ENCODE results near the gene TNFRSF11A.

TNFRSF11A gene

DNA sequence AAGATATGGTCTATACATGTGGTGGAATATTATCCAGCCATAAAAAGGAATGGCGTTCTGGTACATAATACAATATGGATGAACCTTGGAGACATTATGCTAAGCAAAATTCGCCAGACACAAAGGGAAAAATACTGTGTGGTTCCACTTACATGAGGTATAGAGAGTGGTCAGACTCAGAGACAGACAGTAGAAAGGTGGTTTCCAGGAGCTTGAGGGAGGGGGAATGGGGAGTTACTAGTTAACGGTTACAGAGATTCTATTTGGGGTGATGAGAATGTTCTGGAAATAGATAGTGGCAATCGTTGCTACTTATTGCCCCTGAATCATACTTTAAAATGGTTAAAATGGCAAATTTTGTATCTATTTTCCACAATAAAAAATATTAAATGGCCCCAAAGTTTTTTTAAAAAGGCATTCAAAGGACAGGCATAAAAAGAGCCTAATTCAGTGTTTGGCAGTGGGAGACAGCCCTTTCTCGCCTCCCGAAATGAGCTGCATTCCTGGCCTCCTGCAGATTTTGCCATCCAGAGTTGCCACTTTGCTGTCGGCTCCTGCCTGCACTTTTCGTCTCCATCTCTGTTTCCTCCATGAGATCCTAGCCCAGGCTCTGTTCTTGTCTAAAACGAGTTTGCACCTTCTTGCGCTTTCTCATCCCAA lies 13.5 kb downstream of the TNFRSF11A start:
- H3K27ac ChIP-seq, result no peak overlapping the region
- TF ChIP-seq, protein P1, sequence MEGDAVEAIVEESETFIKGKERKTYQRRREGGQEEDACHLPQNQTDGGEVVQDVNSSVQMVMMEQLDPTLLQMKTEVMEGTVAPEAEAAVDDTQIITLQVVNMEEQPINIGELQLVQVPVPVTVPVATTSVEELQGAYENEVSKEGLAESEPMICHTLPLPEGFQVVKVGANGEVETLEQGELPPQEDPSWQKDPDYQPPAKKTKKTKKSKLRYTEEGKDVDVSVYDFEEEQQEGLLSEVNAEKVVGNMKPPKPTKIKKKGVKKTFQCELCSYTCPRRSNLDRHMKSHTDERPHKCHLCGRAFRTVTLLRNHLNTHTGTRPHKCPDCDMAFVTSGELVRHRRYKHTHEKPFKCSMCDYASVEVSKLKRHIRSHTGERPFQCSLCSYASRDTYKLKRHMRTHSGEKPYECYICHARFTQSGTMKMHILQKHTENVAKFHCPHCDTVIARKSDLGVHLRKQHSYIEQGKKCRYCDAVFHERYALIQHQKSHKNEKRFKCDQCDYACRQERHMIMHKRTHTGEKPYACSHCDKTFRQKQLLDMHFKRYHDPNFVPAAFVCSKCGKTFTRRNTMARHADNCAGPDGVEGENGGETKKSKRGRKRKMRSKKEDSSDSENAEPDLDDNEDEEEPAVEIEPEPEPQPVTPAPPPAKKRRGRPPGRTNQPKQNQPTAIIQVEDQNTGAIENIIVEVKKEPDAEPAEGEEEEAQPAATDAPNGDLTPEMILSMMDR (IDR thresholded peaks at IDR 0.05), result no peak
- no peak for TF ChIP-seq ZFX (IDR thresholded peaks at IDR 0.05; ENCODE audit: borderline replicate concordance)

DNA sequence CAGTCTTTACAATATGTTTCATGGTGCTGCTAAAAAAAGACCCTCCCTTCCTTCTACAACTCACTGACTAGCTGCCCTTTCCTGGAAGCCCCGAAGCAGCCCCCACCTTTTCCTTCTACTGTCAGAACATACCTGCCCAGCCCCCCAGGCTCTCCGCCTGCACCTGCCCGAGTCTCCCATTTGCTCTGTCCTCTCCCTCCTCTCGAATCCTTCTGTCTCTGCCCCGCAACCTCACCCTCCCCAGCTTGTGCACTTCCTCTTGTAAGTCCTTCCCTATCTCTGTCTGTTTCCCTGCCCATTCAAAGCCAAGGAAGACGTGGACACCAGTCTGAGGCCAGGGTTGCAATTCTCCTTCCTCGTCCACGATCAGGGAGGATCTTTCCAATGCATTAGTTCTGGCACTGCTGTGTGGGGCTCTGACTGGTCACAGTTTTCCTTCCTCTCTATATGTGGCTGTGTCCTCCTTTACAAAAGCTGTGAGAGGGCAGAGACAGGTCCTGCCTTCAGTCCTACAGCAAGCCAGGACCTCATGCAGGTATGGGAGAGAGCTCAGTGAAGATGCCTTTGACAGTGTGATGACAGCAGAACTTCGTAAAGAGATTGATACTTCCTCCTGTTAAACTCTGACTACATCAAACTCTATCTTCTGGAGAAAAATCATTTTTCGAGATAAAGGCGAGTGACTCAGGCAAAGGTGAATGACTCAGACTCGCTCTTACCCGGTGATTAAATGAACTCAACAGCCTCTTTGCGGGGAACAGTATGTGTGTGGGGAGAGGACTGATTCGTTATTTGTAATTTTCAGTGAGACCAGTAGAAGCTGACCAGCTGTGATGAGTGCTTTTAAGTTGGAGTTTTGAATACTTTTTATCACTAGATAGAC lies 14.2 kb downstream of the TNFRSF11A start:
- no peak overlapping the region for H3K27ac ChIP-seq
- no peak for TF ChIP-seq ZFX (IDR thresholded peaks at IDR 0.05; ENCODE audit: borderline replicate concordance)
- TF ChIP-seq, protein P1 (IDR thresholded peaks at IDR 0.05), result no peak

DNA sequence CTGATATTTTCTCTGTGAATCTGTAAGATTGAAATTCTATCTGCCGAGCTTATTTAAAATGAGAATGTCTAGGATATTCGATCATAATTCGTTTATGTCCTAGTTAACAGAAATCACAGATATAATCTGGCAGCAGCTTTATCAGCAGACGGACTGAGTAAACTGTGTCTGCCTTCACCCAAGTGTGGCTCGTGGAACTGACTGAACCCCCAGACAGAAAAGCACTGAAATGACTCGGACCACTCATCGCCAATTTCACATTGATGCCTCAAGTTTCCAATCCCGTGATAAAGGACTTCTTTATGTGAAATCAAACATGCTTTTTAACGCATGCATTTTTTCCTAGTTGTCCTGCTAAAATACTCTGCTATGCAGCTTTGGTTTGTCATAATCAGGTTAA lies 15.9 kb downstream of the TNFRSF11A start:
- TF ChIP-seq, protein P1 (IDR thresholded peaks at IDR 0.05), result no peak
- TF ChIP-seq ZFX (IDR thresholded peaks at IDR 0.05; ENCODE audit: borderline replicate concordance), result no peak
- H3K27ac ChIP-seq, result no peak overlapping the region

DNA sequence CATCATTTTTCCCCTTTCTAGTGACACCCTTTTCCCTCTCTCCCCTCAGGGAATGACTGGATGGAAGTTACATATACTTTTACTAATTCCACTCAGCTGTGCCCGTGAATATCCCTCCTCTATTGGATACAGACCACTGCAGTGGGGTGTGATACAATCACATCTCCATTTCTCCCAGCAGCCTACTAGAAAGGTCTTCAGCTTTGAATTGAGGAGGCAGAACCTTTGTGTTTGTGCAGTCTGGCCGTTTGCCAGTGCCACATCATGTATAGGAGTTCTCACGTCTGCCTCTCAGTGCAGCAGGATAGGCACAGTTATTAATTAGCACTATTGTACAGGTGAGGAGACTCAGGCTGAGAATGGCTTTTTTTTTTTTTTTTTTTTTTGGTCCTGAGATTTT lies 16.4 kb downstream of the TNFRSF11A start:
- no peak overlapping the region for H3K27ac ChIP-seq
- TF ChIP-seq, protein P1 (IDR thresholded peaks at IDR 0.05), result no peak
- TF ChIP-seq ZFX (IDR thresholded peaks at IDR 0.05; ENCODE audit: borderline replicate concordance), result no peak

DNA sequence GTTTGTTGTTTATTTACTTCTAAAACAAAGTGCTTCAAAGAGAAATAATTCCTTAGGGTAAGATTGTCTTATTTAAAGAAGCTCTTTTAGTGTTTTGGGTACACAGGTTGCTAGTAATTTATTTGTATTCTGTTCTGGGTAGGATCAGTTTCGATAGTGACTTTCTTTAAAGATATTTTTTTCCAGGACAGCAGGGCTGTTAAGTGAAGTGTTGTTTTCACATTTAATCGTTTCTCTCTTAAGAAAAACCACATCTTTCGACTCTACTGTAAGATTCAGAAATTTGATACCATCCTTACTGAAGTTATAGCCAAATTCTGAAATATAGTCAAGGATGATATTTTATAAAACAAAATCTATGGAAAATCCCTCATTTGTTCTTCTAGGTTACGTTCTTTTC lies 17.8 kb downstream of the TNFRSF11A start:
- no peak overlapping the region for H3K27ac ChIP-seq

DNA sequence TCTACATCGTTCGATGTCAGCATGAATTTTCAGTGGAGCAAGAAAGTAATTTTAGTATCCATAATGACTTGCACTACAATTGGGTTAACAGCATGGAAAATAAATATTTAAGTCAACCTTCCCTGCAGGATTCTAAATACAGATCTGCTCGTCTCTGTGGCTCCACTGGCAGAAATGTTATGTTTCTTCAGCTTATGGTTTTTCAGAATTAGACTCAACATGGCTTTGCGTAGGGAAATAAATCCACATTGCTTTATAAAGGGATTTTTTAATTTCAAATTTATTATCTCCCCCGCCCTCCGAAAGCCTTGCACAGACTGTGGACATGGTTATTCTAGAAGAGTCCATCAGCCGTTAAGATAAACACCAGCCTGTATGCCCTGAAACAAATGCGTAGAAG lies 18.2 kb downstream of the TNFRSF11A start:
- no peak overlapping the region for H3K27ac ChIP-seq
- TF ChIP-seq, protein P1 (IDR thresholded peaks at IDR 0.05), result no peak
- no peak for TF ChIP-seq ZFX (IDR thresholded peaks at IDR 0.05; ENCODE audit: borderline replicate concordance)

More for the DNA sequence above, 17.8 kb downstream of the TNFRSF11A start:
- TF ChIP-seq, protein P1 (IDR thresholded peaks at IDR 0.05), result no peak
- no peak for TF ChIP-seq ZFX (IDR thresholded peaks at IDR 0.05; ENCODE audit: borderline replicate concordance)

DNA sequence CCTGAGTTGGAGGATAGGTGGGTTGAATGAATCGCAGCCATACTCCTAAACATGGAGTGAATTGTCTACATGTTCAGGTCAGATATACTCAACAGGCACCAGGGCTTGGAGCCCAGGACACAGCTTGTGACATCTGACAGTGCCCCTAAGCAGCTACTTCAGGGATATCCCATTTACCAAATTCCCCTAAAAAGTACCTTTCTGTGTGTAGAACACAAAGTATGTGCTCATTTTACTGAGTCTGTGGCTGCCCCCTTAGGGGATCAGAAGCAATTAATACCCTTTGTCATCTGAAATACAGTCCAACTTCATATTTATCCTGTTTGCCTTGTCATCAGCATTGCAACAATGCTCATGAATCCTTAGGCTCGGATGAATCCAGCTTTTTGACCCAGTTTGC lies 20.8 kb downstream of the TNFRSF11A start:
- H3K27ac ChIP-seq, result no peak overlapping the region
- TF ChIP-seq ZFX (IDR thresholded peaks at IDR 0.05; ENCODE audit: borderline replicate concordance), result no peak
- TF ChIP-seq, protein P1 (IDR thresholded peaks at IDR 0.05), result no peak

Data from 22Rv1 (cell line).